Astrocyte of the cerebellum (primary cell): ENCODE data around the gene IQCE.

ENCODE experiments used
- DNase-seq: peaks from one replicate; pipeline ENCODE4 v3.0.0-alpha.2; 2011; ENCODE audit warnings: low read depth
- H3K4me3 ChIP-seq: 2 replicates; pipeline ENCODE4 v1.5.1; 2011; ENCODE audit warnings: mild to moderate bottlenecking, low read depth, low read length, moderate library complexity
- in situ Hi-C: cut with HindIII; loops from 2 replicates; pipeline ENCODE4 v1.10.0; 2017; ENCODE audit warnings: low sequenced_read_pairs
- TF ChIP-seq, protein P1 (sequence below): IDR thresholded peaks from 2 replicates; pipeline ENCODE4 v1.5.1; 2012; ENCODE audit warnings: low read length, low read depth, moderate library complexity, mild to moderate bottlenecking; ENCODE audit errors: missing control alignments

Gene IQCE

DNA sequence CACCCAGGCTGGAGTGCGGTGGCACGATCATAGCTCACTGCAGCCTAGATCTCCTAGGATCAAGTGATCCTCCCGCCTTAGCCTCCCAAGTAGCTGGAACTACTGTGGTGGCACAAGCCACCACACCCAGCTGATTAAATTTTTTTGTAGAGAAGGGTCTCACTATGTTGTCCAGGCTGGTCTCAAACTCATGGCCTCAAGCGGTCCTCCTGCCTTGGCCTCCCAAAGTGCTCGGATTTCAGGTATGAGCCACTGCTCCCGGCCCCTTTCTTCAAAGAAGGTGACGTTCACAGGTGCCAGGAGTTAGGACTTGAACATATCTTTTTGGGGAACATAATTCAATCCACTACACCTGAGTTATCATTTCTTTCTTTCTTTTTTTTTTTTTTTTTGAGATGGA, 70.1 kb downstream of the IQCE start:
- DNase-seq, result no peak
- TF ChIP-seq, protein P1, sequence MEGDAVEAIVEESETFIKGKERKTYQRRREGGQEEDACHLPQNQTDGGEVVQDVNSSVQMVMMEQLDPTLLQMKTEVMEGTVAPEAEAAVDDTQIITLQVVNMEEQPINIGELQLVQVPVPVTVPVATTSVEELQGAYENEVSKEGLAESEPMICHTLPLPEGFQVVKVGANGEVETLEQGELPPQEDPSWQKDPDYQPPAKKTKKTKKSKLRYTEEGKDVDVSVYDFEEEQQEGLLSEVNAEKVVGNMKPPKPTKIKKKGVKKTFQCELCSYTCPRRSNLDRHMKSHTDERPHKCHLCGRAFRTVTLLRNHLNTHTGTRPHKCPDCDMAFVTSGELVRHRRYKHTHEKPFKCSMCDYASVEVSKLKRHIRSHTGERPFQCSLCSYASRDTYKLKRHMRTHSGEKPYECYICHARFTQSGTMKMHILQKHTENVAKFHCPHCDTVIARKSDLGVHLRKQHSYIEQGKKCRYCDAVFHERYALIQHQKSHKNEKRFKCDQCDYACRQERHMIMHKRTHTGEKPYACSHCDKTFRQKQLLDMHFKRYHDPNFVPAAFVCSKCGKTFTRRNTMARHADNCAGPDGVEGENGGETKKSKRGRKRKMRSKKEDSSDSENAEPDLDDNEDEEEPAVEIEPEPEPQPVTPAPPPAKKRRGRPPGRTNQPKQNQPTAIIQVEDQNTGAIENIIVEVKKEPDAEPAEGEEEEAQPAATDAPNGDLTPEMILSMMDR, result no peak
- no peak overlapping the region for H3K4me3 ChIP-seq
- in situ Hi-C loops, result no loop called here

- DNase-seq, result no peak
- in situ Hi-C loops, result no loop called here
- no peak overlapping the region for H3K4me3 ChIP-seq
- TF ChIP-seq, protein P1, result no peak
Measured at GRCh38 chr7:2629746-2630681, 71.2 kb downstream of the IQCE start.

GRCh38 chr7:2631946-2632732, 73.4 kb downstream of the IQCE start, which contains the start of gene TTYH3:
Gene TTYH3 (plus strand): TSS chr7:2631986. CDS start chr7:2632156, 170 bp downstream.
- in situ Hi-C loops, result no loop called here
- TF ChIP-seq, protein P1, result no peak
- no peak for DNase-seq
- H3K4me3 ChIP-seq, result peak within 1 kb of the TSS; percentile 90

DNA sequence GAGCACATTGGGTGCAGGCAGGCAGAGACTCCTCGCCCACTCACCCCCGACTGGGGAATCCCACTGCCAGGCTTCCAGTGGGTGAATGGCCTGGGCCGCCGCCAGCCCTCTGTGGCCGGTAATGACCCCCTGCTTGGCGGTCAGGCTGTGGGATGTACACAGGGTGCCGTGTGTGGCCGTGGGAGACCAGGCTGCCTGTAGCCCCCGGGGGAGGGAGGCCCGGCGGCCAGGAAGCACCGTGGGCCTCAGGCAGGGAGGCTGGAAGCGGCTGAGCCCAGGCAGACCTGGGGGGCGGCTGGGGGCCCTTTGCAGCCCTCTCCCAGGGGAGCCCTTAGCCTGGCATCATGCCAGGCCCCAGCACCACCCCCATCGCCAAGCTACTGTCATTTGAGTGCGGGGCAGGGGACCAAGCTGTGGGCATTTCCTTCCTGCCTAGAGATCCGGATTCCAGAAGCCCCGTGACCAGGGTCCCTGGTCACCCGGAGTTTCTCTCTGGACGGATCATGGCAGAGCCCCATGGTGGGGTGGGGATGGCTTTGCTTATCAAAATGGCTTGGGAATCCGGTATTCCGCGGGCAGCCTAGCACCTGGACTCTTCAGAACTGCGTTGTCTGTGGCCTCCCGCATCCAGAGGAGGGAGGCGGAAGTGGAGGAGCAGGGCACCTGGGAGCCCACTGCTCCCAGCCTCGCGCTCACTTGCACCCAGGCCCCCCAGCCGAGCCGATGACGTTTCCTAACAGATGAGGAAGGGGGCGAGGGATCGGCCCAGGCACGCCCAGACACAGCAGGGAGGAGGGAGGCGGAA, 74.2 kb downstream of the IQCE start:
- in situ Hi-C loops, result no loop called here
- peak overlapping the region; percentile 90 for H3K4me3 ChIP-seq
- TF ChIP-seq, protein P1, result no peak
- no peak for DNase-seq

- TF ChIP-seq, protein P1, result no peak
- DNase-seq, result peak; percentile 73
- in situ Hi-C loops, result no loop called here
- H3K4me3 ChIP-seq, result peak overlapping the region; percentile 90
Measured at GRCh38 chr7:2633538-2634266, 74.9 kb downstream of the IQCE start.
